Cardiac septum (tissue), 1 donor: Measurements from ENCODE around the gene ID2. TPM values are rescaled to one million over a fixed set of nuclear protein-coding genes. Genes with fewer than 3 reads are reported as not detected.

Source experiments
- DNase-seq: peaks from one replicate; pipeline ENCODE4 v3.0.0-alpha.2; 2020; ENCODE audit warnings: low spot score
- intact Hi-C: fragments of 100-400 bp; cut with DNase I; formaldehyde crosslinking; loops from one replicate; pipeline ENCODE4 v1.14.0; 2022
- total RNA-seq: library from RNA; stranded (reverse); fragmentation: NEBNext Ultra II Directional; extraction: Animal tissue kit (Norgen Biotek cat#: 25700); gene quantifications from one replicate; pipeline ENCODE4 v1.2.1, GENCODE V29; 2021
- donor health status: DM: no; HTN: no; CAD: no.

The ID2 gene
- total RNA-seq, 1 donor from 2014 or later: 35.1 TPM

DNA sequence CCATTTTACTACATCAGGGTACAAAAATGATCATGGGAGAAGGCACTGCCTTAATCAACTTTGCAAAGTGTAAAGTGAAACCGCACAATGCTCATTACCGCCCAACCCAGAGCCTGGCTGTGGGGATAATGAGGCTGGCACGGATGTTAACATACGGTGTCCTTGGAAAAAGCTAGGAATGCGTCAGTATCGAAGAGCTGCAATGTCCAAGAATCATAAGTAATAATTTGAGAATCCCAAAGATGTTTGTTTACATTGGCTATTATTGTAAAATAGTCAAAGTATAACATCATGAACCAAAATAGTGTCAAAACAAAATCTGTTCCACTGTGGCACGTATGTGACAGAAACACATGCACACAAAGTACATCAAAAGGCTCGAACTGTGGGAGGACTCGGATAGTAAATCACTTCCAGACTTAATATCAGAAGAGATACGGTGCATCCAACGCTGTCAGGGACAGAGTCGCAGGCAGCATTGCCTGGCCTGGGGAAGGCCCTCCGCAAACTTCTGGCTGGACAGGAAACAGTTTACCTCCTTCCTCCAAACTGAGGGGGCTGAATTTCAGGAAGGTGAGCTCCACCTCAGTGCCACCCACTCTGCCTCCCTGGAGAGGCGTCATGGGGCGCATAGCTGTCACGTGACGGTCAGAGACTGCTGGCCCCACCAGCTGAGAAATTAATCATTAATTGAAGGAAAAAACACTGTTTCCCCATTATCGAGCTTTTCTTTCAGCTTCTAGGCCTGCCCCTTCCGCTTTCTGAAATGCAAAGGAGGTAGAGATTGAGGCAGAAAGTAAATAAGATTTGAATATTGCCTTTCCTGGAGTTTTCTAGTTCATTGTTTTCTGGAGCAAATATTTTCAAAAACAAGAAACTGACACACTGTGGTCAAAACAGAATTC is 1.8 kb upstream of the ID2 start:
- intact Hi-C loops: loop anchor here (2.0 to 10.0 kb wide), 10 partner anchors 88 to 835 kb away; no protein-coding TSS in a partner anchor
- peak; percentile 84 for DNase-seq

DNA sequence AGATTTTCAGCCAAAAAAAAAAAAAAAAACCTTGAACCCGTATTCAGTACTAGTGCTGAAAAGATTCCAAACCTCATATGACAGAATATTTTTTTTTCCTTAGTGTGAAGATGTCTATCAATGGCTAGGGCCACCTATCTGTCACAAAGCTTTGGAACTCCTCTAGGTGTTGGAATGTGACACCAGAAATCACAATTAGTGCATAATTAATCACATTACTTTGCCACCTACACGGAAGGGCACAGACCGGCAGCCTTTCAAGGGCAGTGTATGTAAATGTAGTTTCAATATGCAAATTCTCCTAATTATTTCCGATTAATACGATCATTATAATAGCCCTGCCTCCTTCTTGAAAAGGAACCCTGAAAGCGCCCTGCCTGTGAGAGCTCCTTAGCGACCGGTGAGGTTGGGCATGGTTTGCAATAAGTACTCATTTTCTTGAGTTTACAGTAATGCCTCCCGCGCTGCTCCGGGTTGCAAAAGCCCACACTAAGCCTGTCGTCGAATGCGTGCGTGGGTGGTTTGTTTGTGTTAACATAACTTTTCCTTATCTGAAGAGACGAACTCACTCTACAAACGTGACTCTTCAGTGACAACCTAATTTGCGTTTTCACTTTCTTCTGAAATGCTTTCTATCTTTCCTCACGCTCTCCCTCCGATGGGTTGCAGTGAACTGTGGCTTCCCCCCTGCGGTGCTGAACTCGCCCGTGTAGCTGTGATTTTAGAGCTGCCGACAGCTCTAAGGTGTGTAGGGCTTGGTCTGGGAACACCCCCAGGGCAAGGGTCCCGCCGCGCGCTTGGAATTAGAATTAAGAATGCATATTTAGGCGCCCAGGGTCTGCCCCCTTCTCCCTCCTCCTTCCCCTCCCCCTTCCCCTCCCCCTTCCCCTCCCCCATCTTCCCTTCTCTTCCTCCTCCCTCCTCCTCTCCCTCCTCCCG is 765 bp upstream of the ID2 start:
- peak; percentile 76 for DNase-seq

GRCh38 chr2:8682719-8683667 is 1.1 kb downstream of the ID2 start:
- DNase-seq: peak; percentile 74
- intact Hi-C loops: loop anchor here (10.0 kb wide), 3 partner anchors 248 to 838 kb away; no protein-coding TSS in a partner anchor

More for the DNA sequence above, 765 bp upstream of the ID2 start:
- intact Hi-C loops: loop anchor here (10.0 kb wide), 3 partner anchors 246 to 836 kb away; no protein-coding TSS in a partner anchor

- DNase-seq: no peak
- intact Hi-C loops: loop anchor here (2.0 to 10.0 kb wide), 4 partner anchors 250 to 1482 kb away; no protein-coding TSS in a partner anchor
Observed at GRCh38 chr2:8684540-8684877, 2.7 kb downstream of the ID2 start.

- peak; percentile 86 for DNase-seq
- intact Hi-C loops: loop anchor here (1.0 to 10.0 kb wide), 6 partner anchors 250 to 1588 kb away; no protein-coding TSS in a partner anchor
Observed at GRCh38 chr2:8684878-8685696, 3.2 kb downstream of the ID2 start.

GRCh38 chr2:8685697-8686358 is 4.0 kb downstream of the ID2 start:
- peak; percentile 92 for DNase-seq
- intact Hi-C loops: loop anchor here (1.0 to 10.0 kb wide), 6 partner anchors 251 to 1589 kb away; no protein-coding TSS in a partner anchor

DNA sequence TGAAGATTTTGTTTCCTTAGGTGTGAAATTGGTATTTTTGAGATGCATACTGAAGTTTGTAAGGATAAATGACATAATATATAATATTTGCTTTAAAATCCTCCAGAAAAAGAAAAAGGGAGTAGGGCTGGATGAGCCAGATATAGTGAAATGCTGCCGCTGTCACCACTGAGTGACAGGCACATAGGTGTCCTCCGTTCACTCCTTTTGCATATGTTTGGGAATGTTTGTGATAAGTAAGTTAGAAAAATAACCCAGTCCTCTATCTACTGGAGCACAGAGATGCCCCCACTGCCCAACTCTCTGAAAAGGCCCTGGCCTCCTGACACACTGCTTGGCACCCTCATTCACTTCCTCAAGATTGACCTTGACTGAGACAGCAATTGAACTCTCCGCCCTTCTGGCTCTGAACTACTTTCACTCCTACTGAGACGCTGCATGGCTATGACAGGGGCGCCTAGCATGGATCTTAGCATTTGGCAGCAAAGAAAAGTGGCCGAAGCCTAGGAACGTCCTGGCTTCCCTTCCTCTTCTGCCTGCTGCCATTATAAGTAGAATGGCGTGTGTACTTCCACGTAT is 10.1 kb downstream of the ID2 start:
- intact Hi-C loops: no loop called here
- no peak for DNase-seq

GRCh38 chr2:8692783-8693156 is 10.9 kb downstream of the ID2 start:
- intact Hi-C loops: no loop called here
- DNase-seq: no peak

DNA sequence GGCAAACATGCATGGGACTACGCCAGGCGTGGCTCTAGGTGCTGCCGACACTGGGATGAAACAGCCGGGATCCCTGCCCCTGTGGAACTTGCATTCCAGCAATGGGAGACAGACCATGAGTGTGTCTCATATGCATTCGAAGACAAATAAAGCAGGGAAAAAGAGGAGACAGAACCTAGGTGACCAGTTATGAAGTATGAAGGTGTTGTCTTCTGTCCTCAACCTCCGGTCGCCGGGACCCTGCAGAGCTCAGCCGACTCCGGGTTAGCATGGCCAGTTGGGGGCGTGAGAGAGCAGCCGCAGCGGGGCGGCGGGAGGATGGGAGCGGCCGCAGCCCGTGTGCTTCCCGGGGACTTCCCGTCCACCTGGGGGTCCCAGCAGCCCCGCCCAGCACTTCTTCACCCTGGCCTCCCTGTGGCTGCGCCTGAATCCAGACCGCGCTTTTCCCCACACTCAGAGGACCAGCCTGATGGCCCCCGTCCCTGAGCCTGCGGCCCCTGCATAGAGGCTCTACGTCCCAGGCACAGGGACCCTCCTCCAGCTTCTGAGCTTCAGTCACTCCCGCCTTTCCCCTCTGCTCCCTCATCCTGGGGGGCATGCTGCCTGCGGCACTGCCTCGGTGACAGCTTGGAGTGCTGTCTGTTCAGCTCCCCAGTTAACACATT is 11.4 kb downstream of the ID2 start:
- intact Hi-C loops: no loop called here
- DNase-seq: no peak

DNA sequence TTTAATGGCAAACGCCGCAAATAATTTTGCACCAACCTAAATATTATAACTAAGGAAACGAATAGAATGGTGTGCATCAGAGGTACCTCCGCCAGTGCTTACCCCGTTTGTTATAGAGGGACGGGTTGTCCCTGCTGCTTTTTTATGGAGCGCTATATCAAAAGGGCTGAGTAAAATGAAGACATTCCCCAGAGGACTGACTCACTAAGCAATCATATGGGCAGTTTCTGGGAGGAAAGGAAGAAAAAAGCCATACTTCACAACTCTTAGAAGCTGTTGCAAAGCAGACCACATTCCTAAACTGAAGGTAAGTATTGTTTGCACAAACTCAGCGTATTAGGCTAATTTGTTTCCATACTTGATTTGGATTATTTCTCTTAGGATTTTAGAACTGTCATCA is 12.9 kb downstream of the ID2 start:
- intact Hi-C loops: no loop called here

DNA sequence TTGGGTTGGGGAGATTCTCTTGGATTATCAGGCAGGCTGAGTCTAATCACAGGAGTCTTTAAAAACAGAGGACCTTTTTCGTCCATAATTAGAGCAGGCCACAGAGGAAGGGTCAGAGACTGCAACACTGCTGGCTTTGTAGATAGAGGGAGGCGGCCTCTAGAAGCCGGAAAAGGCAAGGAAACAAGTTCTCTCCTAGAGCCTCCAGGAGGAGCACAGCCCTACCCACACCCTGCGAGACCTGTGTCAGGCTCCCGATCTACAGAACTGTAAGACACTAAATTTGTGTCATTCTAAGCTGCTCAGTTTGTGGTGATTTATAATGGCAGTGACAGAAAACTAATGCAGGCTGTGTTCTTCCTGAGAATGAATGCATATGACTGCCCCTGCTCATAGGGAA is 15.3 kb downstream of the ID2 start:
- DNase-seq: no peak
- intact Hi-C loops: no loop called here

More for the DNA sequence above, 12.9 kb downstream of the ID2 start:
- DNase-seq: no peak

- DNase-seq: no peak
- intact Hi-C loops: no loop called here
Observed at GRCh38 chr2:8699839-8700238, 18.0 kb downstream of the ID2 start.

GRCh38 chr2:8701681-8702379 is 20.0 kb downstream of the ID2 start:
- intact Hi-C loops: no loop called here
- no peak for DNase-seq

DNA sequence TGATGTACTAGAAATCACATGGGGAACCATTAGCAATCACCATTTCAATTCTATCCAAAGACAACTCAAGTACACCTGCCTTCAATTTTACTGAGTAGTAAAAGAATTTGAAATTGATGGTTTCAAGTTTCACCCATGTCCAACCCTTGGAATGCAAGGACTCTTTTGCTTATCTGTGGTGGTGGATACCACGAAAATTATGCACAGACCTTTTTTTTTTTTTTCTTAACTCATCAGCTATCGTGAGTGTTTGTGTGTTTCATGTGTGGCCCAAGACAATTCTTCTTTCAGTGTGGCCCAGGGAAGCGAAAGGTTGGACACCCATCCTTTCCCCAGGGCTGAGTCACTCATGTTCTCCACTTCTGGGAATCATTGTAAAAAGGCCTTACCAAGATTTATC is 23.1 kb downstream of the ID2 start:
- intact Hi-C loops: no loop called here

DNA sequence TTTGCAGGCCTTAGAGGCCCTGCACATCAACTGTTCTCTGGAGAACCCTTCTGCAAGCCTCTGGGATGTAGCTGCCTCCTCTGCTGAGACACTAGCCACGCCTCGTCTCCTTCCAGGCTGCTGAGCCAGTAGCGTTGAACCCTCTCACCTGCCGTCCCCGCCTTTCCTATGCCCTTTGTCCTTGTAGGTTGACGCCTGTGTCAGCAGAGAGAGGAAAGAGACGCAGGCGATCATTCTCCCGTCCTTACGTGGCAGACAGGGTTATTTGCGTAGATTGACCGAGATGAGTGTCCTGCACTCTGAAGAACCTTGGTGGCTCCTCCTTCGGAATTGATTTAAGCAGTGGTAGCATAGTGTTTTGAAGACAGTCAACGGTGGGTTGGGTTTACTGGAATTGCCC is 27.8 kb downstream of the ID2 start:
- DNase-seq: no peak
- intact Hi-C loops: no loop called here

More for the DNA sequence above, 23.1 kb downstream of the ID2 start:
- no peak for DNase-seq

GRCh38 chr2:8710951-8711350 is 29.1 kb downstream of the ID2 start:
- intact Hi-C loops: no loop called here
- DNase-seq: no peak
